Measurements from ENCODE around the gene CALU. TPM values are rescaled to one million over a fixed set of nuclear protein-coding genes. Genes with fewer than 3 reads are reported as not detected.

The CALU gene
- total and polyA plus RNA-seq, 5 donors from 2014 or later: 19.1 to 30.2 (median 23.9) TPM

DNA sequence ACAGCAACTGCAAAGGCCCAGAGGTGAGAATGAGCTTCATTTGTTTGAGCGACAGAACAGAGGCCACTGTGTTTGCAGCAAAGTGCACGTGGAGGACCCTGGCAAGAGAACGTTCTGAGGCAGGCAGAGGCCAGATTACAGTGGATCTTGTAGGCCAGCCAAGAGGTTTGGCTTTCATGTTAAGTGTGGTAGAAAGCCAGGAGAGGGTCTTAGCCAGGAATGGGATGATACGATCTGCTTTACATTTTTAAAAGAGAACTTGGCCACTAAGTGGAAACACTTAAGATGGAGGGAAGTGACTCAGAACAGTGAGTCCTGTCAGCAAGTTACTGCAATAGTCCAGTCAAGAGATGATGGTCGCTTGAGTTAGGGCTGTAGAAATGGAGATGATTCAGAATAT, 57.2 kb downstream of the CALU start:
- Mint-ChIP-seq H3K27me3 (no peaks in the 10 kb centered on the region), H3K9me3 (no peaks in the 10 kb centered on the region)
- ATAC-seq (ENCODE audit: low read depth in 2 of 2): no peak

DNA sequence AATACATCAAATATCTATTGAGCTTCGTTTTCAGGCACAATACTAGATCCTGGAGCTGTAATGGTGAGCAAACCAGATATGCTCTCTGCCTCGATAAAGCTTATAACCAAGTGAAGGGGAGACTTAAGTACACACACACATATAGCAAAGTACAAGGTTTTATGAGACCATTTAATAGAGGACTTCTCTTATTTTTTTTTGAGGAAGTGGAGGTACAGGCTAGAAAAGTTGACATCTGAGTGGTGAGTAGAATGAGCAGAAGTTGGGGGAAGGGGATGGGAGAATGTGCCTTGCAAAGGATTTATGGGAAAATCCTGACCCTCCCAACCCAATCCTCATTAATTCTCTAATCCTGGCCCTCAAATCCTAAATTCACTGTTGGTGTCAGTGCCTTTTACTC, 60.3 kb downstream of the CALU start:
- peaks cover 26% of the 10 kb centered on the region for H3K36me3 Mint-ChIP-seq
- no peak overlapping the region for H3K27ac Mint-ChIP-seq

More for the DNA sequence above, 57.2 kb downstream of the CALU start:
- Mint-ChIP-seq H3K4me1 (peaks cover 1 to 13% (median 8%) of the 10 kb centered on the region in 4 donors), H3K4me3 (no peak overlapping the region), H3K36me3 (peaks cover 22% of the 10 kb centered on the region), H3K27ac (no peak overlapping the region)
- Histone ChIP-seq H3K9me3 (ENCODE audit: control insufficient read depth in 2 of 2, low read length in 2 of 2) (no peaks in the 10 kb centered on the region), H3K27me3 (ENCODE audit: control insufficient read depth, insufficient read depth, low read length) (no peaks in the 10 kb centered on the region), H3K4me1 (ENCODE audit: control insufficient read depth, insufficient read depth, low read length, poor library complexity, severe bottlenecking) (peaks cover 9% of the 10 kb centered on the region), H3K4me3 (ENCODE audit: low read depth, low read length) (no peak overlapping the region), H3K36me3 (ENCODE audit: control insufficient read depth, insufficient read depth, low read length) (no peaks in the 10 kb centered on the region), H3K27ac (ENCODE audit: insufficient read depth, low read length, poor library complexity, severe bottlenecking) (no peak overlapping the region)
- no peak for DNase-seq

DNA sequence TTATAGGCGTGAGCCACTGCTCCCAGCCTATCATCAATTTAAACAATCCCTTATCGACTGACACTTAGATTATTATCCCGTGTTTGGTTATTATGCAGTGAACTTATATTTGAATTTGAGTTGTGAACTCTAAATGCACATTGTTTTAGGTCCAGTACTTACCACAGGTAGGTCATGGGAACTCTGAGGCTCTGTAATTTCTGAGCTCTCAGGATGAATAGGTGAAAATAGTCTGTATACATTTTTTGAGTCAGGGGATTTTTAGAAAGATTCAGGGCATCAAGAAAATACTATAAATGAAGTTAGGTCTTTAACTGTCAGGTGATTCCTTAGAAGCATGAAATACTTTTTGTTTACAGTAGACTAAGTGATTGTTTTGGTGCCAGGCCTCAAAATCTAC, 61.4 kb downstream of the CALU start:
- ATAC-seq (ENCODE audit: low read depth in 2 of 2): no peak
- H3K36me3 Mint-ChIP-seq: peaks cover 26% of the 10 kb centered on the region
- H3K27me3 Mint-ChIP-seq: no peaks in the 10 kb centered on the region
- H3K36me3 ChIP-seq (ENCODE audit: control insufficient read depth, insufficient read depth, low read length): peaks cover 10% of the 10 kb centered on the region
- DNase-seq: no peak
- no peaks in the 10 kb centered on the region for H3K27me3 ChIP-seq (ENCODE audit: control insufficient read depth, insufficient read depth, low read length)
- H3K4me3 ChIP-seq (ENCODE audit: low read depth, low read length): no peak overlapping the region
- H3K9me3 ChIP-seq (ENCODE audit: control insufficient read depth in 2 of 2, low read length in 2 of 2): no peaks in the 10 kb centered on the region
- no peaks in the 10 kb centered on the region for H3K4me1 ChIP-seq (ENCODE audit: control insufficient read depth, insufficient read depth, low read length, poor library complexity, severe bottlenecking)
- no peak overlapping the region for H3K4me3 Mint-ChIP-seq
- no peak overlapping the region for H3K27ac ChIP-seq (ENCODE audit: insufficient read depth, low read length, poor library complexity, severe bottlenecking)
- H3K27ac Mint-ChIP-seq: no peak overlapping the region
- H3K9me3 Mint-ChIP-seq: no peaks in the 10 kb centered on the region
- H3K4me1 Mint-ChIP-seq: peaks cover 0 to 6% (median under 1%) of the 10 kb centered on the region in 4 donors

More for the DNA sequence above, 60.3 kb downstream of the CALU start:
- Histone ChIP-seq H3K9me3 (ENCODE audit: control insufficient read depth in 2 of 2, low read length in 2 of 2) (no peaks in the 10 kb centered on the region), H3K27me3 (ENCODE audit: control insufficient read depth, insufficient read depth, low read length) (no peaks in the 10 kb centered on the region), H3K27ac (ENCODE audit: insufficient read depth, low read length, poor library complexity, severe bottlenecking) (no peak overlapping the region), H3K36me3 (ENCODE audit: control insufficient read depth, insufficient read depth, low read length) (peaks cover under 1% of the 10 kb centered on the region), H3K4me1 (ENCODE audit: control insufficient read depth, insufficient read depth, low read length, poor library complexity, severe bottlenecking) (no peaks in the 10 kb centered on the region), H3K4me3 (ENCODE audit: low read depth, low read length) (no peak overlapping the region)
- ATAC-seq (ENCODE audit: low read depth in 2 of 2): no peak
- no peak for DNase-seq
- H3K9me3 Mint-ChIP-seq: no peaks in the 10 kb centered on the region
- no peak overlapping the region for H3K4me3 Mint-ChIP-seq
- H3K27me3 Mint-ChIP-seq: no peaks in the 10 kb centered on the region
- peaks cover 0 to 6% (median under 1%) of the 10 kb centered on the region in 4 donors for H3K4me1 Mint-ChIP-seq

DNA sequence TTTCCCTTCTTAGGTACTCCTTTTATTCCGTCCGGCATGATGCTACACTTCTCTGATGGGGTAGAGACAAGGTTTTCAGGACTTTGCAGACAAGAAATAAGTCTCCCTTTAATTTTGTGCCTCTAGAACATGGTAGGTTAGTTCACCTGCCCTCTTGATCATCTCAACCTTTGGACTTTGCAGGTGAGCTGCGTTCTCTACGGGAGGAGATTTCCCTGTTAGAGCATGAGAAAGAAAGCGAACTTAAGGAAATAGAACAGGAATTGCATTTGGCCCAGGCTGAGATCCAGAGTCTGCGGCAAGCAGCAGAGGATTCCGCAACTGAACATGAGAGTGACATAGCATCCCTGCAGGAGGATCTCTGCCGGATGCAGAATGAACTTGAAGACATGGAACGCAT, 61.8 kb downstream of the CALU start:
- no peaks in the 10 kb centered on the region for H3K9me3 Mint-ChIP-seq
- H3K4me1 Mint-ChIP-seq: peaks cover 0 to 6% (median under 1%) of the 10 kb centered on the region in 4 donors
- DNase-seq: no peak
- Histone ChIP-seq H3K4me3 (ENCODE audit: low read depth, low read length) (no peak overlapping the region), H3K9me3 (ENCODE audit: control insufficient read depth in 2 of 2, low read length in 2 of 2) (no peaks in the 10 kb centered on the region), H3K27ac (ENCODE audit: insufficient read depth, low read length, poor library complexity, severe bottlenecking) (no peak overlapping the region), H3K27me3 (ENCODE audit: control insufficient read depth, insufficient read depth, low read length) (no peaks in the 10 kb centered on the region), H3K36me3 (ENCODE audit: control insufficient read depth, insufficient read depth, low read length) (peaks cover 10% of the 10 kb centered on the region), H3K4me1 (ENCODE audit: control insufficient read depth, insufficient read depth, low read length, poor library complexity, severe bottlenecking) (no peaks in the 10 kb centered on the region)
- peak overlapping the region in 1 of 3 donors; percentile 57 for H3K27ac Mint-ChIP-seq
- no peak for ATAC-seq (ENCODE audit: low read depth in 2 of 2)
- no peak overlapping the region for H3K4me3 Mint-ChIP-seq
- H3K36me3 Mint-ChIP-seq: peaks cover 28% of the 10 kb centered on the region
- H3K27me3 Mint-ChIP-seq: no peaks in the 10 kb centered on the region

DNA sequence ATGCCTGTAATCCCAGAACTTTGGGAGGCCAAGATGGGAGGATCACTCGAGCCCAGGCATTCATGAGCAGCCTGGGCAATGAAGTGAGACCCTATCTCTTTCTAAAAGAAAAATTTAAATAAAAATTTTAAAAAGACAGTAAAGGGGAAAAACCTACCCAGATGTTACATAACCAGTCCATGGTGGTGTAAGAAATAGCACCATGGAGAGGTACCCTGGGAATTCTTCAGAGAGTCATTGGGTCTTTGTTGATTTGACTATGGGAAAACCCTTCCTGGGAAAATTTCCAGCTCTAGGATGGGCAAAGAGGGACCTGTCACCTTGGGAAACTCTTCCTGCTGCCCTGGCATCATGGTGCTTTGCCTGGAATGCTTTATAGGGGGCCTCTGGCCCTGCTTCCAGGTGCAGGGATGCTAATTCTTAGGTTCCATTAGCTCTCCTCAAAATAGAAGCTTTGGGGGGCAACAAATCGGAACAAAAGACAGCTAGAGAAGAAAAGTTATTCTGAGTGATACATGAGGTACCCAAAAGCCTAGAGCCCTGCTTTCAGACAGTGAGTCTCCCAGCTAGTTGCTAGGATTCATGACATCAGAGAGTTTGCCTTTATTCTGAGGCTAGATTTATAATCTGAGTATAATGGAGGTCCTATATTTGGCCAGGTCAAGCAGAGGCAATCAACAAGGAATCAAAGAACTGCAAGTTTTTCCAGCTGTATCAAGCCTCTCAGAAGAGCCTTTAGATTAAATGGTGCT, 62.7 kb downstream of the CALU start:
- Mint-ChIP-seq H3K27me3 (no peaks in the 10 kb centered on the region), H3K4me3 (no peak overlapping the region), H3K9me3 (no peaks in the 10 kb centered on the region), H3K4me1 (peaks cover 0 to 6% (median under 1%) of the 10 kb centered on the region in 4 donors), H3K27ac (peak overlapping the region in 1 of 3 donors; percentile 57), H3K36me3 (peaks cover 32% of the 10 kb centered on the region)
- H3K27ac ChIP-seq (ENCODE audit: insufficient read depth, low read length, poor library complexity, severe bottlenecking): no peak overlapping the region
- no peaks in the 10 kb centered on the region for H3K27me3 ChIP-seq (ENCODE audit: control insufficient read depth, insufficient read depth, low read length)
- H3K4me3 ChIP-seq (ENCODE audit: low read depth, low read length): no peak overlapping the region
- no peaks in the 10 kb centered on the region for H3K4me1 ChIP-seq (ENCODE audit: control insufficient read depth, insufficient read depth, low read length, poor library complexity, severe bottlenecking)
- peaks cover 10% of the 10 kb centered on the region for H3K36me3 ChIP-seq (ENCODE audit: control insufficient read depth, insufficient read depth, low read length)
- ATAC-seq (ENCODE audit: low read depth in 2 of 2): no peak
- DNase-seq: no peak
- H3K9me3 ChIP-seq (ENCODE audit: control insufficient read depth in 2 of 2, low read length in 2 of 2): no peaks in the 10 kb centered on the region

DNA sequence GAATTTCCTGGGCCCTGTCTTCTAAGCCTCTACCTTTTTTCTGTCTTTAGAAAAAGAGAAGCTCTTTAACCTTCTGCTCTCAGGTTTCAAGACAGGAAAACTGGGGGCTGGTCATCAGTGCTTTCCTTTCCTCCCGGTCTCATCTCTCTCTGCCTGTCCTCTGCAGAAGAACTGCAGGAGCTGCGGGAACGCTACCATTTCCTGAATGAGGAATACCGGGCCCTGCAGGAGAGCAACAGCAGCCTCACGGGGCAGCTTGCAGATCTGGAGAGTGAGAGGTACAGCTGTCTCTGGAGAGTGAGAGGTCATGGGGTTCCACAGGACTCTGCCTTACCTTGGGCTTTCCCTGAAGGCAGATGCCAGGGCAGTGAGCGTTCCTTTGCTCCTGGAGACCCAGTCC, 65.3 kb downstream of the CALU start:
- no peaks in the 10 kb centered on the region for H3K27me3 Mint-ChIP-seq
- H3K9me3 Mint-ChIP-seq: no peaks in the 10 kb centered on the region
- no peak overlapping the region for H3K4me3 ChIP-seq (ENCODE audit: low read depth, low read length)
- no peak overlapping the region for H3K27ac ChIP-seq (ENCODE audit: insufficient read depth, low read length, poor library complexity, severe bottlenecking)
- H3K4me1 ChIP-seq (ENCODE audit: control insufficient read depth, insufficient read depth, low read length, poor library complexity, severe bottlenecking): no peaks in the 10 kb centered on the region
- no peak overlapping the region for H3K4me3 Mint-ChIP-seq
- H3K36me3 ChIP-seq (ENCODE audit: control insufficient read depth, insufficient read depth, low read length): peaks cover 10% of the 10 kb centered on the region
- no peaks in the 10 kb centered on the region for H3K9me3 ChIP-seq (ENCODE audit: control insufficient read depth in 2 of 2, low read length in 2 of 2)
- ATAC-seq (ENCODE audit: low read depth in 2 of 2): no peak
- H3K27ac Mint-ChIP-seq: no peak overlapping the region
- H3K36me3 Mint-ChIP-seq: peaks cover 25% of the 10 kb centered on the region
- DNase-seq: no peak
- H3K27me3 ChIP-seq (ENCODE audit: control insufficient read depth, insufficient read depth, low read length): no peaks in the 10 kb centered on the region
- no peaks in the 10 kb centered on the region for H3K4me1 Mint-ChIP-seq

DNA sequence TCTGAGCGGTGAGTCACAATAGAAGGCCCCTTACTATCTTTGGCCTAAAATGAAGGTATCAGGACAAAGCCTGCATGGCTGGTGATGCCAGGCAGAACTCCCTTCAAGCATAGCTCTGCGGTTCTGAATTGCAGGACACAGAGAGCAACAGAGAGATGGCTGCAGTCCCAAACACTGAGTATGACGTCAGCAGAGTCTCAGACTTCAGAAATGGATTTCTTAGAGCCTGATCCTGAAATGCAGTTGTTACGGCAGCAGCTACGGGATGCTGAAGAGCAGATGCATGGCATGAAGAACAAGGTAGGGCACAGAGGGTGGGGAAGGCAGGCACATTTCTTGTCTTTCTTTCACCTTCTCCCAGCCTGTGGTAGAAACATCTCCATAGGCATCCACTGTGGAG, 66.1 kb downstream of the CALU start:
- Histone ChIP-seq H3K27me3 (ENCODE audit: control insufficient read depth, insufficient read depth, low read length) (no peaks in the 10 kb centered on the region), H3K4me3 (ENCODE audit: low read depth, low read length) (no peak overlapping the region), H3K36me3 (ENCODE audit: control insufficient read depth, insufficient read depth, low read length) (peaks cover 11% of the 10 kb centered on the region), H3K27ac (ENCODE audit: insufficient read depth, low read length, poor library complexity, severe bottlenecking) (no peak overlapping the region), H3K4me1 (ENCODE audit: control insufficient read depth, insufficient read depth, low read length, poor library complexity, severe bottlenecking) (no peaks in the 10 kb centered on the region), H3K9me3 (ENCODE audit: control insufficient read depth in 2 of 2, low read length in 2 of 2) (no peaks in the 10 kb centered on the region)
- Mint-ChIP-seq H3K9me3 (no peaks in the 10 kb centered on the region), H3K27me3 (no peaks in the 10 kb centered on the region), H3K36me3 (peaks cover 31% of the 10 kb centered on the region), H3K4me3 (no peak overlapping the region), H3K4me1 (no peaks in the 10 kb centered on the region), H3K27ac (no peak overlapping the region)
- DNase-seq (no peak), ATAC-seq (ENCODE audit: low read depth in 2 of 2) (no peak)

DNA sequence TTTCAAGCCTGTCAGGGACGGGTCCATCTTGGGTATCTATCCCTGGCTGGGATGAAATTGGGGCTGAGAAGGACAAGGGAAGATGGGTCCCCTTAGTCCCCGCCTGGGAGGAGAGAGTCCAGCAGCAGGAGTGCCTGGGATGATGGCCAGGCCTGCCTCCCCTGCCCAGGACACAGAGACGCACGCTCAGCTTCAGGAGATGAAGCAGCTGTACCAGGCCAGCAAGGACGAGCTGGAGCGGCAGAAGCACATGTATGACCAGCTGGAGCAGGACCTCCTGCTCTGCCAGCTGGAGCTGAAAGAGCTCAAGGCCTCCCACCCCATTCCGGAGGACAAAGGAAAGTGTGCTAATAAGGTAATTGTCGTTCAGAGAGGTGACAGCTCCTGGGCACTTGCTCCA, 68.0 kb downstream of the CALU start:
- Histone ChIP-seq H3K9me3 (ENCODE audit: control insufficient read depth in 2 of 2, low read length in 2 of 2) (no peaks in the 10 kb centered on the region), H3K4me3 (ENCODE audit: low read depth, low read length) (no peak overlapping the region), H3K27ac (ENCODE audit: insufficient read depth, low read length, poor library complexity, severe bottlenecking) (no peak overlapping the region), H3K27me3 (ENCODE audit: control insufficient read depth, insufficient read depth, low read length) (no peaks in the 10 kb centered on the region), H3K4me1 (ENCODE audit: control insufficient read depth, insufficient read depth, low read length, poor library complexity, severe bottlenecking) (no peaks in the 10 kb centered on the region), H3K36me3 (ENCODE audit: control insufficient read depth, insufficient read depth, low read length) (peaks cover 12% of the 10 kb centered on the region)
- no peak for DNase-seq
- Mint-ChIP-seq H3K27me3 (no peaks in the 10 kb centered on the region), H3K9me3 (no peaks in the 10 kb centered on the region), H3K27ac (no peak overlapping the region), H3K36me3 (peaks cover 21% of the 10 kb centered on the region), H3K4me3 (no peak overlapping the region), H3K4me1 (no peaks in the 10 kb centered on the region)
- no peak for ATAC-seq (ENCODE audit: low read depth in 2 of 2)

Data from CD4-positive, CD25-positive, alpha-beta regulatory T cell (primary cell).